ENCODE measurements around the gene ANKRD45. TPM values are rescaled to one million over a fixed set of nuclear protein-coding genes. Genes with fewer than 3 reads are reported as not detected.
"Not testable (repeated sequence)": the region's sequence is repeated elsewhere in the genome, so short reads cannot be mapped to it uniquely, and the experiment has no call there.

ANKRD45 gene
- total and polyA plus RNA-seq, 2 of the 13 experiments (the other 11 are each of a cell fraction or from before 2014, with no cell fraction given) = not detected

- no peak for TF ChIP-seq LCORL (IDR thresholded peaks at IDR 0.05)
- no peak for TF ChIP-seq LCORL (CRISPR knock-in tag; IDR thresholded peaks at IDR 0.05)
- TF ChIP-seq CERS6 (CRISPR knock-in tag; IDR thresholded peaks at IDR 0.05) = no peak
- no peak for TF ChIP-seq THAP9 (CRISPR knock-in tag; IDR thresholded peaks at IDR 0.05; ENCODE audit: borderline replicate concordance)
- no peak for TF ChIP-seq ZNF7 (CRISPR knock-in tag; IDR thresholded peaks at IDR 0.05)
- TF ChIP-seq PRDM15 (CRISPR knock-in tag; IDR thresholded peaks at IDR 0.05) = no peak
Observed at GRCh38 chr1:173646656-173647055, 23.0 kb downstream of the ANKRD45 start (continued).

GRCh38 chr1:173642450-173643139 lies 27.1 kb downstream of the ANKRD45 start:
- H3K9me3 ChIP-seq (ENCODE audit: low read length); in situ Hi-C loops (cut with HindIII; ENCODE audit: extremely low pct_ligation_motif_present, low pct_unique_long_range_greater_than_20kb); ATAC-seq; H4K20me1 ChIP-seq (ENCODE audit: insufficient read depth, low read length); CTCF ChIA-PET (ENCODE audit: low intra/inter-chr PET ratio, low total read pairs); POLR2A ChIA-PET; H2AFZ ChIP-seq (ENCODE audit: low read length); H3K36me3 ChIP-seq (replicated peaks in 1 of 2; ENCODE audit: control insufficient read depth in 1 of 2, insufficient read depth in 2 of 2, low read length in 2 of 2); H3K27ac ChIP-seq (ENCODE audit: extremely low read length, insufficient read depth, low read length); intact Hi-C loops (cut with micrococcal nuclease; ENCODE audit: unreplicated experiment); H3K79me2 ChIP-seq (ENCODE audit: insufficient read depth, low read length); H3K27me3 ChIP-seq (ENCODE audit: control insufficient read depth in 1 of 2, insufficient read depth in 2 of 2, low read length in 2 of 2); H3K9ac ChIP-seq (ENCODE audit: insufficient read depth, low read depth, low read length); BruUV-seq (replicated peaks); DNase-seq (ENCODE audit: low spot score); H3K4me2 ChIP-seq (ENCODE audit: low read depth, low read length); H3K4me3 ChIP-seq (replicated peaks in 1 of 3; ENCODE audit: insufficient read depth in 1 of 3, low read depth in 2 of 3, low read length in 3 of 3); FAIRE-seq: not testable (repeated sequence)
- 51% methylated on average over 4 of the region's 4 CpGs for WGBS (ENCODE audit: low lambda C conversion rate)
- H3K4me1 ChIP-seq (ENCODE audit: insufficient read depth, low read length) = peaks cover 13% of the 10 kb centered on the region
